Glutamatergic neuron (in vitro differentiated cells): ENCODE measurements around the gene EPSTI1. TPM values are rescaled to one million over a fixed set of nuclear protein-coding genes. Genes with fewer than 3 reads are reported as not detected.

ENCODE experiments used
- DNase-seq: peaks from one replicate; pipeline ENCODE4 v3.0.0; 2022
- H3K27ac Mint-ChIP-seq: one replicate; pipeline ENCODE4 v1.8.0; 2020; ENCODE audit warnings: mild to moderate bottlenecking, mixed read lengths, inconsistent platforms; ENCODE audit not compliant: unreplicated experiment
- H3K27me3 Mint-ChIP-seq: one replicate; pipeline ENCODE4 v1.8.0; 2020; ENCODE audit warnings: mild to moderate bottlenecking, moderate library complexity, mixed read lengths, inconsistent platforms; ENCODE audit not compliant: unreplicated experiment
- H3K36me3 Mint-ChIP-seq: one replicate; pipeline ENCODE4 v1.8.0; 2020; ENCODE audit warnings: mild to moderate bottlenecking, mixed read lengths, inconsistent platforms; ENCODE audit not compliant: unreplicated experiment
- H3K4me1 Mint-ChIP-seq: one replicate; pipeline ENCODE4 v1.8.0; 2020; ENCODE audit warnings: mild to moderate bottlenecking, low read depth, mixed read lengths, inconsistent platforms; ENCODE audit not compliant: unreplicated experiment
- H3K4me3 Mint-ChIP-seq: one replicate; pipeline ENCODE4 v1.8.0; 2020; ENCODE audit warnings: mild to moderate bottlenecking, mixed read lengths, inconsistent platforms; ENCODE audit not compliant: unreplicated experiment
- H3K9me3 Mint-ChIP-seq: one replicate; pipeline ENCODE4 v1.8.0; 2020; ENCODE audit warnings: mild to moderate bottlenecking, moderate library complexity, mixed read lengths, inconsistent platforms; ENCODE audit not compliant: unreplicated experiment
- CTCF ChIP-seq: fragments of 200-600 bp; sonication (generic); IDR thresholded peaks from one replicate; pipeline ENCODE4 v1.5.0; 2021; ENCODE audit not compliant: partially characterized antibody, unreplicated experiment
- total RNA-seq: library from RNA; stranded (reverse); fragmentation: NEBNext Ultra II Directional; extraction: Animal tissue kit (Norgen Biotek cat#: 25700); gene quantifications from one replicate; pipeline ENCODE4 v1.2.1, GENCODE V29; 2021; ENCODE audit not compliant: unreplicated experiment

Gene EPSTI1
- total RNA-seq, 1 donor from 2014 or later, result not detected

DNA sequence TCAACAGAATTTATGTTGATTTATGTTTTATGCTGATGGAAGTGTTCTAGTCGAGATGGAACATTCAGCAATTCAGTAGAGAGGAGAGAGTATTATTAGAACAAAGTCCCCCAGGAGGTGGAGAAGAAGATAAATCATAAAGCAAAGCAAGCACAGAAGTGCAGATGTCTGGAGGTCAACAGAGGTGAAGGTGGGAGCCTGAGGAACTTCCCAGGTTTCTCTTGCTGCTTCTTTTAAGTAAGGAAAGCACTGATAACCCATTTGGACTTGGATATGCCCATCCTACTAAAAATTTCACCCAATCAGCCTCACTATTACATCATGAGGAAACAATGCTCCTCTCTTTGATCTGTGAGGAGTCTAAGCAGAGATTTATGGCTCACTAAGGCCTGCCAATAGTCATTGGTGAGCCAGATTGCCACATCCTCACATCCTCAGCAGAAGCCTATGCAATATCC, 98.8 kb downstream of the EPSTI1 start:
- no peak overlapping the region for H3K4me3 Mint-ChIP-seq
- no peaks in the 10 kb centered on the region for H3K9me3 Mint-ChIP-seq
- no peaks in the 10 kb centered on the region for H3K36me3 Mint-ChIP-seq
- no peak for TF ChIP-seq CTCF
- peaks cover under 1% of the 10 kb centered on the region for H3K4me1 Mint-ChIP-seq
- H3K27me3 Mint-ChIP-seq, result no peaks in the 10 kb centered on the region
- H3K27ac Mint-ChIP-seq, result no peak overlapping the region
- DNase-seq, result no peak

DNA sequence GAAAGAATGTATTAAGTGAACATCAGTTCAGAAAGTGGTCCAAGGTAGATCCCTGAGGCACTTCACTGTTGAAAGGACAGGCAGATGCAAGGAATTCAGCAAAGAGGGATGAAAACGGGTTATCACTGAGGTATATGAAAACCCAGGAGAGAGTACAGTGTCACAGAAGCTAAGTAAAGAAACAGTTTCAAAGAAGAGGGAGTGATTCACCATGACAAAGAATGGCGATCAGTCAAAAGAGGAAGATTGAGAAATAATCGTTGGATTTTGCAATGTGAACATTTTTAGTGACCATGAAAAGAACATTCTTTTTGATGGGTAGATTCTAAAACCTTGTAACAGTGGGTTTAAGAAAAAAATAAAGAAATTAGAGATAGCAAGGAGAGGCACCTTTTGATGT, 99.3 kb downstream of the EPSTI1 start:
- peaks cover 2% of the 10 kb centered on the region for H3K4me1 Mint-ChIP-seq
- no peaks in the 10 kb centered on the region for H3K36me3 Mint-ChIP-seq
- H3K27me3 Mint-ChIP-seq, result no peaks in the 10 kb centered on the region
- no peaks in the 10 kb centered on the region for H3K9me3 Mint-ChIP-seq
- no peak overlapping the region for H3K27ac Mint-ChIP-seq
- no peak overlapping the region for H3K4me3 Mint-ChIP-seq
- DNase-seq, result no peak
- TF ChIP-seq CTCF, result no peak

GRCh38 chr13:42891591-42891990, 100.5 kb downstream of the EPSTI1 start:
- no peak overlapping the region for H3K27ac Mint-ChIP-seq
- no peak overlapping the region for H3K4me3 Mint-ChIP-seq
- no peak for TF ChIP-seq CTCF
- H3K27me3 Mint-ChIP-seq, result no peaks in the 10 kb centered on the region
- no peaks in the 10 kb centered on the region for H3K36me3 Mint-ChIP-seq
- no peaks in the 10 kb centered on the region for H3K9me3 Mint-ChIP-seq
- DNase-seq, result no peak
- H3K4me1 Mint-ChIP-seq, result peaks cover 13% of the 10 kb centered on the region

GRCh38 chr13:42885325-42885724, 106.7 kb downstream of the EPSTI1 start:
- TF ChIP-seq CTCF, result no peak
- Mint-ChIP-seq H3K36me3 (peaks cover under 1% of the 10 kb centered on the region), H3K27me3 (peaks cover 6% of the 10 kb centered on the region), H3K9me3 (peaks cover 8% of the 10 kb centered on the region), H3K4me1 (peaks cover 41% of the 10 kb centered on the region), H3K27ac (no peak overlapping the region), H3K4me3 (no peak overlapping the region)
- no peak for DNase-seq

- TF ChIP-seq CTCF, result no peak
- peak overlapping the region; percentile 53 for H3K4me3 Mint-ChIP-seq
- H3K27me3 Mint-ChIP-seq, result peaks cover 7% of the 10 kb centered on the region
- H3K4me1 Mint-ChIP-seq, result peaks cover 47% of the 10 kb centered on the region
- peaks cover 8% of the 10 kb centered on the region for H3K9me3 Mint-ChIP-seq
- peak; percentile 74 for DNase-seq
- peaks cover 6% of the 10 kb centered on the region for H3K36me3 Mint-ChIP-seq
- peak overlapping the region; percentile 49 for H3K27ac Mint-ChIP-seq
These were observed 108.1 kb downstream of the EPSTI1 start for GRCh38 chr13:42883771-42884467.
